DND-41 (cell line): ENCODE data around the gene NPPC.

ENCODE experiments used
- ATAC-seq: fragments of 200-7000 bp; cut with Tn5 transposase; 3 replicates; pipeline ENCODE4 v1.9.1; 2021; ENCODE audit warnings: low read depth; ENCODE audit not compliant: insufficient read depth
- DNase-seq: peaks from one replicate; pipeline ENCODE4 v3.0.0-alpha.2; 2020
- H2AFZ ChIP-seq: 2 replicates; pipeline ENCODE4 v1.6.0; 2012; ENCODE audit warnings: low read depth, low read length
- H3K27ac ChIP-seq: 2 replicates; pipeline ENCODE4 v1.5.1; 2012; ENCODE audit warnings: low read length, inconsistent platforms
- H3K27me3 ChIP-seq: fragments of 200-600 bp; sonication (generic); 2 replicates; pipeline ENCODE4 v1.6.0; 2012; ENCODE audit warnings: low read length, mild to moderate bottlenecking, inconsistent platforms; ENCODE audit not compliant: insufficient read depth, poor library complexity
- H3K36me3 ChIP-seq: 2 replicates; pipeline ENCODE4 v1.5.1; 2012; ENCODE audit warnings: low read length, inconsistent platforms; ENCODE audit not compliant: insufficient read depth
- H3K4me1 ChIP-seq: 2 replicates; pipeline ENCODE4 v1.5.1; 2012; ENCODE audit warnings: mild to moderate bottlenecking, low read length; ENCODE audit not compliant: insufficient read depth
- H3K4me2 ChIP-seq: 2 replicates; pipeline ENCODE4 v1.6.0; 2012; ENCODE audit warnings: mild to moderate bottlenecking, moderate library complexity, low read length, inconsistent platforms; ENCODE audit not compliant: insufficient read depth
- H3K4me3 ChIP-seq, 2 experiments: fragments of 200-600 bp in 1 of 2; shearing (Covaris generic) in 1 of 2; 2 replicates each; pipeline ENCODE4 v1.5.1; 2012 to 2016; ENCODE audit warnings: inconsistent platforms in 2 of 2, low read length in 2 of 2, mild to moderate bottlenecking in 2 of 2, low read depth in 1 of 2, moderate library complexity in 1 of 2
- H3K79me2 ChIP-seq: 2 replicates; pipeline ENCODE4 v1.6.0; 2012; ENCODE audit warnings: low read length, inconsistent platforms; ENCODE audit not compliant: insufficient read depth
- H3K9ac ChIP-seq: 2 replicates; pipeline ENCODE4 v1.6.0; 2012; ENCODE audit warnings: low read depth, mild to moderate bottlenecking, inconsistent platforms, low read length, moderate library complexity
- H3K9me3 ChIP-seq: 2 replicates; pipeline ENCODE4 v1.5.1; 2012; ENCODE audit warnings: low read length, moderate library complexity, mild to moderate bottlenecking, inconsistent platforms; ENCODE audit not compliant: insufficient read depth, severe bottlenecking
- H4K20me1 ChIP-seq: 2 replicates; pipeline ENCODE4 v1.6.0; 2012; ENCODE audit warnings: low read length; ENCODE audit not compliant: insufficient read depth
- CTCF ChIP-seq: IDR thresholded peaks from 2 replicates; pipeline ENCODE4 v1.5.1; 2012; ENCODE audit warnings: borderline replicate concordance, low read length, moderate library complexity, mild to moderate bottlenecking; ENCODE audit not compliant: poor library complexity, severe bottlenecking; ENCODE audit errors: extremely low read depth
- EZH2 ChIP-seq: IDR thresholded peaks from 3 replicates; pipeline ENCODE4 v1.6.1; 2012; ENCODE audit warnings: borderline replicate concordance, low read depth, mild to moderate bottlenecking, moderate library complexity, low read length, inconsistent platforms; ENCODE audit not compliant: severe bottlenecking

NPPC gene

GRCh38 chr2:231894566-231895380 lies 31.4 kb downstream of the NPPC start:
- H3K27ac ChIP-seq = no peak overlapping the region
- no peak overlapping the region for H2AFZ ChIP-seq
- no peaks in the 10 kb centered on the region for H3K9me3 ChIP-seq
- H4K20me1 ChIP-seq = no peaks in the 10 kb centered on the region
- H3K27me3 ChIP-seq = no peaks in the 10 kb centered on the region
- no peak overlapping the region for H3K4me2 ChIP-seq
- H3K36me3 ChIP-seq = no peaks in the 10 kb centered on the region
- no peak for DNase-seq
- H3K4me3 ChIP-seq = no peak overlapping the region
- no peaks in the 10 kb centered on the region for H3K79me2 ChIP-seq
- no peak overlapping the region for H3K9ac ChIP-seq
- TF ChIP-seq EZH2 (no peak), CTCF (no peak)
- ATAC-seq = no peak
- H3K4me1 ChIP-seq = no peaks in the 10 kb centered on the region

GRCh38 chr2:231891514-231891905 lies 34.7 kb downstream of the NPPC start:
- Histone ChIP-seq H3K4me3 (no peak overlapping the region), H3K27me3 (no peaks in the 10 kb centered on the region), H4K20me1 (no peaks in the 10 kb centered on the region), H3K36me3 (no peaks in the 10 kb centered on the region), H3K4me1 (no peaks in the 10 kb centered on the region), H3K9me3 (no peaks in the 10 kb centered on the region), H3K9ac (no peak overlapping the region), H2AFZ (no peak overlapping the region), H3K27ac (no peak overlapping the region), H3K4me2 (no peak overlapping the region), H3K79me2 (no peaks in the 10 kb centered on the region)
- no peak for ATAC-seq
- no peak for TF ChIP-seq CTCF
- no peak for DNase-seq

GRCh38 chr2:231890896-231891513 lies 35.2 kb downstream of the NPPC start:
- Histone ChIP-seq H3K9ac (no peak overlapping the region), H2AFZ (no peak overlapping the region), H3K36me3 (no peaks in the 10 kb centered on the region), H3K27ac (no peak overlapping the region), H3K4me3 (no peak overlapping the region), H4K20me1 (no peaks in the 10 kb centered on the region), H3K27me3 (no peaks in the 10 kb centered on the region), H3K4me1 (no peaks in the 10 kb centered on the region), H3K4me2 (no peak overlapping the region), H3K9me3 (no peaks in the 10 kb centered on the region), H3K79me2 (no peaks in the 10 kb centered on the region)
- no peak for ATAC-seq
- DNase-seq = no peak
- TF ChIP-seq CTCF = no peak
- TF ChIP-seq EZH2 = no peak
